K562 (cell line): ENCODE measurements around the gene NACA. TPM values are rescaled to one million over a fixed set of nuclear protein-coding genes. Genes with fewer than 3 reads are reported as not detected.

Source experiments
- DPF2 ChIP-seq: fragments of 450-650 bp; IDR thresholded peaks from 2 replicates; pipeline ENCODE4 v1.6.1; 2016
- HNRNPLL ChIP-seq: fragments of 200-400 bp; formaldehyde crosslinking; IDR thresholded peaks from 2 replicates; pipeline ENCODE4 v1.6.1; 2017; ENCODE audit warnings: low read length, low read depth, mild to moderate bottlenecking; ENCODE audit not compliant: poor library complexity, severe bottlenecking
- MCM5 ChIP-seq: fragments of 450-650 bp; IDR thresholded peaks from 2 replicates; pipeline ENCODE4 v1.6.1; 2016; ENCODE audit warnings: low read depth
- TARDBP ChIP-seq: fragments of 450-650 bp; IDR thresholded peaks from 2 replicates; pipeline ENCODE4 v1.6.1; 2016
- TBP ChIP-seq: optimal IDR thresholded peaks from 2 replicates; pipeline ENCODE3; 2011; ENCODE audit warnings: low read depth, low read length, improper control_type of control experiment
- ZNF197 ChIP-seq: fragments of 200-800 bp; sonication (Bioruptor generic); IDR thresholded peaks from 2 replicates; pipeline ENCODE4 v1.6.1; 2016; ENCODE audit warnings: low read depth, missing genetic modification characterization, missing compliant biosample characterization
- ZNF695 ChIP-seq: fragments of 450-650 bp; formaldehyde crosslinking; IDR thresholded peaks from 2 replicates; pipeline ENCODE4 v1.4.0; 2020; ENCODE audit warnings: mild to moderate bottlenecking, moderate library complexity
- polyA plus RNA-seq, 8 experiments: library from polyadenylated mRNA; depleted of rRNA in 4 of 8; stranded (reverse) in 5 of 8; unstranded in 3 of 8; fragments of >200 nt; fragmentation: Nextera tagmentation in 2 of 8; fragmentation: Illumina TruSeq in 1 of 8; extraction: Ambion mirVana in 2 of 8; extraction: Trizol in 1 of 8; gene quantifications; 2 replicates each; pipeline versions ENCODE4 v1.2.1 to v1.2.3, GENCODE V29; 2011 to 2014; ENCODE audit warnings: inconsistent platforms in 1 of 8, missing spikeins in 1 of 8
- total RNA-seq, 7 experiments: library from RNA; depleted of rRNA in 6 of 7; stranded (reverse); fragments of >200 nt in 6 of 7; fragmentation: Illumina TruSeq in 2 of 7; extraction: Trizol in 2 of 7; gene quantifications; 2 replicates each; pipeline versions ENCODE4 v1.2.1 to v1.2.3, GENCODE V29; 2011 to 2021; ENCODE audit warnings: low replicate concordance in 1 of 7
- TF ChIP-seq, protein P1 (sequence below): sonication (generic); formaldehyde crosslinking; IDR thresholded peaks from 2 replicates; pipeline ENCODE4 v1.8.1; 2023; ENCODE audit warnings: mild to moderate bottlenecking, missing genetic modification reagents
- TF ChIP-seq, protein P2 (sequence below), 2 experiments: fragments of 450-650 bp in 1 of 2; sonication (generic) in 1 of 2; formaldehyde crosslinking in 1 of 2; IDR thresholded peaks in 1 of 2; conservative IDR thresholded peaks in 1 of 2; 2 replicates each; pipeline versions ENCODE4 v1.6.1 to v1.8.1; 2016 to 2023; ENCODE audit warnings: mild to moderate bottlenecking in 2 of 2, moderate library complexity in 2 of 2, inconsistent platforms in 1 of 2, missing genetic modification reagents in 1 of 2
- TF ChIP-seq, protein P3 (sequence below): fragments of 200-400 bp; formaldehyde crosslinking; IDR thresholded peaks from 2 replicates; pipeline ENCODE4 v1.6.1; 2017; ENCODE audit warnings: mild to moderate bottlenecking, low read depth, low read length, moderate library complexity
- TF ChIP-seq, protein P4 (sequence below), 2 experiments: IDR thresholded peaks in 1 of 2; conservative IDR thresholded peaks in 1 of 2; 2 replicates each; pipeline ENCODE4 v1.6.1; 2016; ENCODE audit warnings: low read depth in 2 of 2, mild to moderate bottlenecking in 1 of 2, missing compliant biosample characterization in 1 of 2, missing genetic modification characterization in 1 of 2, moderate library complexity in 1 of 2
- TF ChIP-seq, protein P5 (sequence below): fragments of 450-650 bp; formaldehyde crosslinking; IDR thresholded peaks from 2 replicates; pipeline ENCODE4 v1.4.0; 2020; ENCODE audit warnings: mild to moderate bottlenecking

Gene NACA
- total and polyA plus RNA-seq, 9 of the 15 experiments (the other 6 are each of a cell fraction or from before 2014, with no cell fraction given), result 1,030 to 2,416 (median 1,645) TPM

DNA sequence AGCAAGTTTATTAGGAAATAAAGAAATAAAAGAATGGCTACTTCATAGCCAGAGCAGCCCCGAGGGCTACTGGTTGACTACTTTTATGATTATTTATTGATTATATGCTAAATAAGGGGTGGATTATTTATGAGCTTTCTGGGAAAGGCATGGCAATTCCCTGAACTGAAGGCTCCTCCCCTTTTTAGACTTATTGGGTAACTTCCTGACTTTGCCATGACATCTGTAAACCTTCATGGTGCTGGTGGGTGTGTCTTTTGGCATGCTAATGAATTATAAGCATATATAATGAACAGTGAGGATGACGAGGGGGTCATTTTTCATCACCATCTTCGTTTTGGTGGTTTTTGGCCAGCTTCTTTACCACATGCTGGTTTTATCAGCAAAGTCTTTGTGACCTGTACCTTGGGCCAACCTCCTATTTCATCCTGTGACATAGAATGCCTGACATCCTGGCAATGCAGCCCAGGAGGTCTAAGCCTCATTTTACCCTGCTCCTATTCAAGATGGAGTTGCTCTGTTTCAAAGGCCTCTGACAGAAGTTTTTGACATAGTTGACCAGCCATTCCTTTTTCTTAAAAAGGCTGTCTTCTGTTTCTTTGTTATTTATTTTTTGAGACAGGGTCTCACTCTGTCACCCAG, 26.0 kb downstream of the NACA start (continued):
- TF ChIP-seq, protein P1, sequence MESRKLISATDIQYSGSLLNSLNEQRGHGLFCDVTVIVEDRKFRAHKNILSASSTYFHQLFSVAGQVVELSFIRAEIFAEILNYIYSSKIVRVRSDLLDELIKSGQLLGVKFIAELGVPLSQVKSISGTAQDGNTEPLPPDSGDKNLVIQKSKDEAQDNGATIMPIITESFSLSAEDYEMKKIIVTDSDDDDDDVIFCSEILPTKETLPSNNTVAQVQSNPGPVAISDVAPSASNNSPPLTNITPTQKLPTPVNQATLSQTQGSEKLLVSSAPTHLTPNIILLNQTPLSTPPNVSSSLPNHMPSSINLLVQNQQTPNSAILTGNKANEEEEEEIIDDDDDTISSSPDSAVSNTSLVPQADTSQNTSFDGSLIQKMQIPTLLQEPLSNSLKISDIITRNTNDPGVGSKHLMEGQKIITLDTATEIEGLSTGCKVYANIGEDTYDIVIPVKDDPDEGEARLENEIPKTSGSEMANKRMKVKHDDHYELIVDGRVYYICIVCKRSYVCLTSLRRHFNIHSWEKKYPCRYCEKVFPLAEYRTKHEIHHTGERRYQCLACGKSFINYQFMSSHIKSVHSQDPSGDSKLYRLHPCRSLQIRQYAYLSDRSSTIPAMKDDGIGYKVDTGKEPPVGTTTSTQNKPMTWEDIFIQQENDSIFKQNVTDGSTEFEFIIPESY, result no peak
- TF ChIP-seq, protein P2, sequence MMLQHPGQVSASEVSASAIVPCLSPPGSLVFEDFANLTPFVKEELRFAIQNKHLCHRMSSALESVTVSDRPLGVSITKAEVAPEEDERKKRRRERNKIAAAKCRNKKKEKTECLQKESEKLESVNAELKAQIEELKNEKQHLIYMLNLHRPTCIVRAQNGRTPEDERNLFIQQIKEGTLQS (IDR thresholded peaks at IDR 0.05), result 0 out of 2 replicates have a peak, but pooled peaks have one; percentile 30
- TF ChIP-seq, protein P2 (CRISPR knock-in tag; conservative IDR thresholded peaks at IDR 0.05), result no peak
- TF ChIP-seq ZNF695 (CRISPR knock-in tag) (no peak), ZNF197 (0 out of 2 replicates have a peak, but pooled peaks have one; percentile 20), HNRNPLL (no peak), TARDBP (no peak), TBP (peak; percentile 22), DPF2 (peak; percentile 46; the same call in 1 of the 2 replicates), MCM5 (no peak)
- TF ChIP-seq, protein P3, sequence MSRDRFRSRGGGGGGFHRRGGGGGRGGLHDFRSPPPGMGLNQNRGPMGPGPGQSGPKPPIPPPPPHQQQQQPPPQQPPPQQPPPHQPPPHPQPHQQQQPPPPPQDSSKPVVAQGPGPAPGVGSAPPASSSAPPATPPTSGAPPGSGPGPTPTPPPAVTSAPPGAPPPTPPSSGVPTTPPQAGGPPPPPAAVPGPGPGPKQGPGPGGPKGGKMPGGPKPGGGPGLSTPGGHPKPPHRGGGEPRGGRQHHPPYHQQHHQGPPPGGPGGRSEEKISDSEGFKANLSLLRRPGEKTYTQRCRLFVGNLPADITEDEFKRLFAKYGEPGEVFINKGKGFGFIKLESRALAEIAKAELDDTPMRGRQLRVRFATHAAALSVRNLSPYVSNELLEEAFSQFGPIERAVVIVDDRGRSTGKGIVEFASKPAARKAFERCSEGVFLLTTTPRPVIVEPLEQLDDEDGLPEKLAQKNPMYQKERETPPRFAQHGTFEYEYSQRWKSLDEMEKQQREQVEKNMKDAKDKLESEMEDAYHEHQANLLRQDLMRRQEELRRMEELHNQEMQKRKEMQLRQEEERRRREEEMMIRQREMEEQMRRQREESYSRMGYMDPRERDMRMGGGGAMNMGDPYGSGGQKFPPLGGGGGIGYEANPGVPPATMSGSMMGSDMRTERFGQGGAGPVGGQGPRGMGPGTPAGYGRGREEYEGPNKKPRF, result no peak
- TF ChIP-seq, protein P4, sequence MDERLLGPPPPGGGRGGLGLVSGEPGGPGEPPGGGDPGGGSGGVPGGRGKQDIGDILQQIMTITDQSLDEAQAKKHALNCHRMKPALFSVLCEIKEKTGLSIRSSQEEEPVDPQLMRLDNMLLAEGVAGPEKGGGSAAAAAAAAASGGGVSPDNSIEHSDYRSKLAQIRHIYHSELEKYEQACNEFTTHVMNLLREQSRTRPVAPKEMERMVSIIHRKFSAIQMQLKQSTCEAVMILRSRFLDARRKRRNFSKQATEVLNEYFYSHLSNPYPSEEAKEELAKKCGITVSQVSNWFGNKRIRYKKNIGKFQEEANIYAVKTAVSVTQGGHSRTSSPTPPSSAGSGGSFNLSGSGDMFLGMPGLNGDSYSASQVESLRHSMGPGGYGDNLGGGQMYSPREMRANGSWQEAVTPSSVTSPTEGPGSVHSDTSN (CRISPR knock-in tag; IDR thresholded peaks at IDR 0.05; ENCODE audit: low read depth), result no peak
- TF ChIP-seq, protein P4 (tag; conservative IDR thresholded peaks at IDR 0.05; ENCODE audit: low read depth), result peak; percentile 63; the same call in 1 of the 2 replicates
- TF ChIP-seq, protein P5, sequence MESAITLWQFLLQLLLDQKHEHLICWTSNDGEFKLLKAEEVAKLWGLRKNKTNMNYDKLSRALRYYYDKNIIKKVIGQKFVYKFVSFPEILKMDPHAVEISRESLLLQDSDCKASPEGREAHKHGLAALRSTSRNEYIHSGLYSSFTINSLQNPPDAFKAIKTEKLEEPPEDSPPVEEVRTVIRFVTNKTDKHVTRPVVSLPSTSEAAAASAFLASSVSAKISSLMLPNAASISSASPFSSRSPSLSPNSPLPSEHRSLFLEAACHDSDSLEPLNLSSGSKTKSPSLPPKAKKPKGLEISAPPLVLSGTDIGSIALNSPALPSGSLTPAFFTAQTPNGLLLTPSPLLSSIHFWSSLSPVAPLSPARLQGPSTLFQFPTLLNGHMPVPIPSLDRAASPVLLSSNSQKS, result no peak
